22Rv1 (cell line): Measurements from ENCODE around the gene ZFYVE26.

ENCODE experiments used
- CTCF ChIP-seq: fragments of 450-650 bp; IDR thresholded peaks from 2 replicates; pipeline ENCODE4 v1.5.1; 2017; ENCODE audit warnings: mild to moderate bottlenecking
- ZFX ChIP-seq: fragments of 450-650 bp; IDR thresholded peaks from 2 replicates; pipeline ENCODE4 v1.6.1; 2017; ENCODE audit warnings: antibody characterized with exemption, borderline replicate concordance

GRCh38 chr14:67718265-67718664 is 98.1 kb downstream of the ZFYVE26 start:
- TF ChIP-seq CTCF (no peak), ZFX (no peak)
